SK-N-SH (cell line): Measurements from ENCODE around the gene ERICH3.

ENCODE experiments used
- CTCF ChIP-seq: fragments of 200-600 bp; sonication (generic); IDR thresholded peaks from 2 replicates; pipeline ENCODE4 v1.6.1; 2017; ENCODE audit warnings: antibody characterized with exemption, mild to moderate bottlenecking, moderate library complexity
- EZH2phosphoT487 ChIP-seq: fragments of 200-600 bp; sonication (generic); IDR thresholded peaks from 2 replicates; pipeline ENCODE4 v1.6.1; 2017; ENCODE audit warnings: low read depth, mixed run types, mild to moderate bottlenecking, antibody characterized with exemption, moderate library complexity, borderline replicate concordance
- FOXJ3 ChIP-seq: sonication (generic); formaldehyde crosslinking; IDR thresholded peaks from 2 replicates; pipeline ENCODE4 v1.5.1; 2020; ENCODE audit warnings: mild to moderate bottlenecking, missing genetic modification reagents
- GABPA ChIP-seq: IDR thresholded peaks from 2 replicates; pipeline ENCODE4 v1.4.0; 2012; ENCODE audit warnings: low read depth, mild to moderate bottlenecking
- NFIC ChIP-seq: IDR thresholded peaks from 2 replicates; pipeline ENCODE4 v1.4.0; 2012; ENCODE audit warnings: borderline replicate concordance
- POLR2AphosphoS5 ChIP-seq: IDR thresholded peaks from 2 replicates; pipeline ENCODE4 v1.6.1; 2012; ENCODE audit warnings: low read depth, low read length
- REST ChIP-seq: IDR thresholded peaks from 2 replicates; pipeline ENCODE4 v1.6.1; 2012; ENCODE audit warnings: mild to moderate bottlenecking, low read depth, low read length, moderate library complexity
- RFX5 ChIP-seq: IDR thresholded peaks from 2 replicates; pipeline ENCODE4 v1.6.1; 2012; ENCODE audit warnings: mild to moderate bottlenecking, improper control_type of control experiment, low read length
- RXRA ChIP-seq: IDR thresholded peaks from 2 replicates; pipeline ENCODE4 v1.4.0; 2012; ENCODE audit warnings: low read depth, mild to moderate bottlenecking, borderline replicate concordance
- SMC3 ChIP-seq: IDR thresholded peaks from 2 replicates; pipeline ENCODE4 v1.6.1; 2012; ENCODE audit warnings: low read depth, low read length, improper control_type of control experiment
- TAF1 ChIP-seq: IDR thresholded peaks from 2 replicates; pipeline ENCODE4 v1.6.1; 2012; ENCODE audit warnings: low read depth, mild to moderate bottlenecking, low read length, moderate library complexity, borderline replicate concordance
- ZBTB33 ChIP-seq: IDR thresholded peaks from 2 replicates; pipeline ENCODE4 v1.4.0; 2012; ENCODE audit warnings: low read depth, borderline replicate concordance
- TF ChIP-seq, protein P1 (sequence below): fragments of 150-350 bp; IDR thresholded peaks from 2 replicates; pipeline ENCODE4 v1.6.1; 2016; ENCODE audit warnings: mild to moderate bottlenecking, low read depth, low read length
- TF ChIP-seq, protein P2 (sequence below): IDR thresholded peaks from 2 replicates; pipeline ENCODE4 v1.4.0; 2012; ENCODE audit warnings: low read depth, borderline replicate concordance

DNA sequence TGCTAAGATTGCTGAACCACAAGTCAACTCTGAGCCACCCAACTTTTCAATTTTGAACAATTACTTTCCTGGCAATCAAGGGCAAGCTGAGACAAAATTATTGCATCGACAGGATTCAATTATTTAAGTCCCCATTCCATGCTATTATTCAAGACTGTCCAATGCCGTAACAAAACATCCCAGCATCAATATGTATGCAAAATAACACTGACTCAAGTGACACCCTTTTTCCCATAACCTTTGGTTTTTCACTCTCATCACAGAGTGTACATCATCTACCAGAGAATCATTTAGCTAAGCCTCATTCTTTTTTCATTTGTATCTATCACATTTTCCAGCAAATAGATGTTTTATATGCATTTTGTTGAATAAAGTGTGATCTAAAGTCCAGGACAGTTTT is 54.6 kb downstream of the ERICH3 start:
- TF ChIP-seq SMC3, result no peak
- no peak for TF ChIP-seq CTCF
- no peak for TF ChIP-seq POLR2AphosphoS5
- TF ChIP-seq REST, result no peak
- TF ChIP-seq RFX5, result no peak
- TF ChIP-seq FOXJ3 (CRISPR knock-in tag), result no peak
- TF ChIP-seq EZH2phosphoT487, result no peak
- TF ChIP-seq, protein P1, sequence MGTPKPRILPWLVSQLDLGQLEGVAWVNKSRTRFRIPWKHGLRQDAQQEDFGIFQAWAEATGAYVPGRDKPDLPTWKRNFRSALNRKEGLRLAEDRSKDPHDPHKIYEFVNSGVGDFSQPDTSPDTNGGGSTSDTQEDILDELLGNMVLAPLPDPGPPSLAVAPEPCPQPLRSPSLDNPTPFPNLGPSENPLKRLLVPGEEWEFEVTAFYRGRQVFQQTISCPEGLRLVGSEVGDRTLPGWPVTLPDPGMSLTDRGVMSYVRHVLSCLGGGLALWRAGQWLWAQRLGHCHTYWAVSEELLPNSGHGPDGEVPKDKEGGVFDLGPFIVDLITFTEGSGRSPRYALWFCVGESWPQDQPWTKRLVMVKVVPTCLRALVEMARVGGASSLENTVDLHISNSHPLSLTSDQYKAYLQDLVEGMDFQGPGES, result no peak
- TF ChIP-seq TAF1, result no peak
- TF ChIP-seq, protein P2, sequence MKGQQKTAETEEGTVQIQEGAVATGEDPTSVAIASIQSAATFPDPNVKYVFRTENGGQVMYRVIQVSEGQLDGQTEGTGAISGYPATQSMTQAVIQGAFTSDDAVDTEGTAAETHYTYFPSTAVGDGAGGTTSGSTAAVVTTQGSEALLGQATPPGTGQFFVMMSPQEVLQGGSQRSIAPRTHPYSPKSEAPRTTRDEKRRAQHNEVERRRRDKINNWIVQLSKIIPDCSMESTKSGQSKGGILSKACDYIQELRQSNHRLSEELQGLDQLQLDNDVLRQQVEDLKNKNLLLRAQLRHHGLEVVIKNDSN, result no peak
- TF ChIP-seq RXRA, result no peak
- TF ChIP-seq ZBTB33, result no peak
- no peak for TF ChIP-seq GABPA
- TF ChIP-seq NFIC, result no peak
